GM21529 (cell line): Measurements from ENCODE around the gene EYS.
"Not testable (repeated sequence)": the region's sequence is repeated elsewhere in the genome, so short reads cannot be mapped to it uniquely, and the experiment has no call there.

Experiments
- ATAC-seq: cut with Tn5 transposase; IDR thresholded peaks from one replicate; pipeline ENCODE4 v1.9.1; 2021; ENCODE audit not compliant: unreplicated experiment

The EYS gene

DNA sequence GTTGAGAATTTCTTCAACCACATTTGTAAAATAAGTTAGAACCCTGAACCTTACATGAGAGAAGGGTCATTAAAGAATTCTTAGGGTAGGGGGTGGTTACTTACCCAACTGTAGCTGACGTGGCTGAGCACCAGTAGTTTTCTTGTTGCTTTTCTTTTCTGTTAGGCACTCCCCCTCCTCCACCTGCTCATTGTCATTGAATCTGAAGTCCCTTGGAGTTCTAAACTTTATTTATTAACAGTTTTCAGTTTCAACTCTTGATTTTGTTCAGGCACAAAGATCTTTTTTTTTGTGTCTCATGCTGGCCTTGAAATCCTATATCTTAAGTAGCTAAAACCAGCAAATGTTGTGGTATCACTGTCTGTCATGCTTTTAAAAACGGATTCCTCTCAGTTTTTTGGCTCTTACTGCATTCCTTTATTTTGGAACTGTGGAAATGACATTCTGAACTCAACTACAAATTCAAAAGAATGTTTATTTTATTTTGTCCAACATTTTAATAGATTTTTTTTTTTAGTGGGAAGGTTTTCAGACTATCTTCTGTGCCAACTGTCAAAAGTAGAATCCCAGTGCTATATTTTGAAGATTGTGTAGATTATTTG lies 1606.2 kb downstream of the EYS start:
- no peak for ATAC-seq

DNA sequence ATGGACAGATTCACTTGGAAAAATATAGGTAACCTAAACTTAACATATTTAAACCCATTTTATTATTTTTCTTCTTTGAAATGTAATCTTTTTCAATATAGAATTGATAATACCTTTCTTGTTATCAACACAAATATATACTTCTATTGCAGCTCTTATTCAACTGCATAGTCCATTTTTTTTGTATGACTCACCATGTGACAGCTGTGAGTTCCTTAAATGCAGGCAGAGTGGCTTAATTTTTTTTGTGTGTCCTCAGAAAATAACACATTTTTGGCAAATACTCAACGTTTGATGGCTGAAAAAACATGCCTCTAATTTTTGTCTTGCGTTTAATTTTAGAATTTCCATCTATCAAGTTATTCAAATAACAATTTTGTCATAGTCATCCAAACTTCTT lies 1616.7 kb downstream of the EYS start:
- no peak for ATAC-seq

DNA sequence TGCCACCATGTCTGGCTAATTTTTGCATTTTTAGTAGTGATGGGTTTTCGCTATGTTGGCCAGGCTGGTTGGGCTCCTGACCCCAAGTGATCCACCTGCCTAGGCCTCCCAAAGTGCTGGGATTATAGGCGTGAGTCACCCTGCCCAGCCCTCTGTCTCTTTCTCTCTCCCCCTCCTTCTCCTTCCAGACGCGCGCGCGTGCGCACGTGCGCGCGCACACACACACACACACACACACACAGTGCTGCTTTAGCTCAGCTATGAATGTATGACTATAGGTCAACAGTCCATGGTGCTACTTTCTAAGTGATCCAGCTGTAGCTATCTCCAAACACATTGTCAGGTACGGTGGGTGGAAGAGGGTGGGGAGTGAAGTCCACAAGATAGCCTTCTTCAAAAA lies 1621.9 kb downstream of the EYS start:
- ATAC-seq: no peak

DNA sequence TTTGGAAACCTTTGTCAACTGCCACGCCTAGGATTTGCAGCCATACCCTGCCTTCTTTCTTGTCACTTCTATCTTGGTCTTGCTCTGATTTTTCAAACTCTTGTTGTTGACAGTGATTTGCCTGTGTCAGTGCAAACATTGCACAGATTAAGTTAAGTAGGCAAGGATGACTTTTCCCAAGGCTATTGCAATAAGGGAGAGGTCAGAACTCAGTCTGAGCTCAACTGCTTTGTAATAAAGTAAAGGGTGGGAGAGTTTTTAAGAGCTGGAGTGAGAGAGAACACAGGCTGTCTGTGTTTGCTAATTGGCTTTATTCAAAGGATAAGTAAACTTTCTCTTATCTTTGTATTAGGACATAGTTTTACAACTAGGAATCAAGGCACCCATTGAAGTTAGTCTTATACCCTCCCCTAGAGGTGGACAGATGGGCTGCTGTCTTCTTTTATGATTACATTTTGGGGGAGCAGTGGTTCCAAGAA lies 1622.8 kb downstream of the EYS start:
- no peak for ATAC-seq

DNA sequence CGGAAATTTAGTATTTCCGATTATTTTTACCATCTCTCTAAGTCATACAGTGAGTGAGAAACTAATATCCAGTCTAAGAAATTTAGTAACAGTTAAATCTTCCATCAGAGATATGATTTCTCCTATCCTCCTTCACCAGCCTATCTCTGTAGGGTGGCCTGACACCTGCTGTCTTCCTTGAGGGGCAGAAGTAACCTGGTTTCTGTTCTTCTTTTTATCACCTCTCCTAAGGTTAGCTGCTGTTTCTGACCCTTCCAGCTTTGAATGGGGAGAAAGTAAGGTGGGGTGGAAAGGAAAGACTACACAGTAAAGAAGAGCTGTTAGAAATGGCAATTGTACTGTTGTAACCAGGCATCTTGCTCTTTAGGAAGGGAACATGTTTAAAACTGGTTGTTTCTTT lies 1623.8 kb downstream of the EYS start:
- no peak for ATAC-seq

DNA sequence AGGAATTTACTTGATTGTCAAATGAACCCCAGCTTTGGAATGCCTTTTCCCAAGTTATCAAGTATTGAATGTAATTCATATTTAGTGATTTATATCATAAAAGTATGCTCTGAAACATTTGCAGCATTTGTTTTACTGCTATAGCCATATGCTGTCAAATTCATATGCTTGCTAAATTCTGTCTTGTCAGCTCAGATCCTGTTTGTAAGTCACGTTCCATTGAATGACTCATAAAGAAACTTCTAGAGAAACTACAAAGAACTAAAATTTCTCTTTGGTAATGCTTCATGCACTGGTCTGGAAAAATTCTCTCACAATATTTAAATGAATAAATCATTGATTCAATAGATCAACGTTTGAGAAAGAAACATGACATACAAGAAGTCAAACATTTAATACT lies 1625.6 kb downstream of the EYS start:
- no peak for ATAC-seq

DNA sequence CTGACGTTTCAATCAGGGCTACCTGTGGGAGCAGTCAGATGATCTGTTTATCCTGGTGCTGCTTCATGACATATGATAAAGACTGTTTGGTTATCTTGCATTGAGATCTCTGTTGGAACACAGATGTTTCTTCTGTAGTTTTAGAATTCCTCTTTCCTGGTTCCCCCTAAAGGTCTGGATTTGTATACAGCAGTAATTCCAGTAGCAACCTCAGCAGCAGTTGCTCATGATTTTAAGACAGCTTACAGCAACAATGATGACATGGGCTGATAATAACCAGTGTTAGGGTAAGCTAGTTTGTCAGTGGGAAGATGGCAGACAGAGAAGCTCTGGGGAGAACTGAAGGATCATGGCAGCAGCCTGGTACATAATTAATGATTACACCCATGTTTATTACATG lies 1632.0 kb downstream of the EYS start:
- no peak for ATAC-seq

DNA sequence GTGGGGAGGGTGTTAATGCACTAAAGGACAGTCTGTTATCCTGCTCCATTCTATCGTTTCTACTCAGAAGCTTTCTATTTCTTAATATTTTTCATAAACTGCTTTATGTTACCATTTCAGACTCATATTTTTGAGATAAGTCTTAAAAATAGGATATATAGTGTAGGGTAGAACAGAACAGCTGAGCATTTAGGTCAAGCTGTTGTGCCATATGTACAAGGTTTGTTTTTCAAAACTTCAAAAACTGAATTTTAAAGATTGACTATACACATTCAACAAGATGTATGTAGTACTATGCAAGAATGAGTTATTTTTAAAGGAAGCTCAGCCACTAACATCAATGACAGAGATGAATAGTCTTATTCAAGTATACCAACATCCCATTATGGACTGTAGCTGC lies 1634.3 kb downstream of the EYS start:
- ATAC-seq: no peak

DNA sequence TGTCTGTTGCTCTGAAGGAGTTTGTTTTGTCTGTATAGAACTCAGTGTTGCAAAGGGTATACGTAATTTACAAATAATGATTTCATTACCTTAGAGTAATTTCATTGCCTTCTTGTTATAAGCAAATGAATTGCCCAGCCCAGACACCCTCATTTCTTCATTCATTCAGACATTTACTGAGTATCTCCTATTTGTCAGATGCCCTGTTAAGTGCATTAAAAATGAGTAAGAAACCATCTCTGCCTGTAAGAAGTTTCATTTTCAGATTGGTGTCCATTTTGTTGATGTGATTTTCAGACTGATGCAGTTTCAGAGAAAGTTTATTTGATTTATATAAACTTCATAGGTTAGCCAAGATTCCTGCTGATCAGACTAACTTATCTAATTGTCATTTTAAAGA lies 1642.1 kb downstream of the EYS start:
- no peak for ATAC-seq

DNA sequence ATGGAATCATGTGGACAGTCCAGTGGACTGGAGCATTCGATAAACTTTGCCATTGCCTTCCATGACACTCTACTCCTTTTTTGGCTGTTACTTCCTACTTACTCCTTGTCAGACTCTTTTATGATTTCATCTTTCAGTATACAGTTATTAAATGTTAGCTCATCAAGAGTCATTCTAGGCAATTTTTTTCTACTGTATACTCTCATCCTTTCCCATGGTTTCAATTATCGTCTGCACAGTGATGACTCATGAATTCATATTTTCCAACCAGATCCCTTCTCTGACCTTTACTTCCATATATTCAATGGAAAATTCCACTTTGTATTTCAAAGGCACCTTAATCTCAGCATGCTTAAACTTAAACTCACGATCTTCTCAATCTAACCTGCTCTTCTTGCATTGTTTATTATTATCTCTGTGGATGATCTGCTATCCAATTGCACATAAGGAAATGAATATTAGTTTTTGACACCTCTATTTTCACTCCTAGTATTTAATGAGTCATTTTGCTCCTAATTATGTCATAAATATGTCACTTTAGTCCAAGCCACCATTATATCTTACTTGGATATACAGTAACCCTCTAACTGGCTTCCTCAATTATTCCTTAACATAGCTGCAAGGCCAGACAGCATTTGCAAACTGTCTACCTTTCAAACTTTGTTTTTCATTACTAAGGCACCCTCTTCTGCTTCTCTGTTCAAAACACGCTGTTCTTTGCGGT lies 1643.9 kb downstream of the EYS start:
- no peak for ATAC-seq

DNA sequence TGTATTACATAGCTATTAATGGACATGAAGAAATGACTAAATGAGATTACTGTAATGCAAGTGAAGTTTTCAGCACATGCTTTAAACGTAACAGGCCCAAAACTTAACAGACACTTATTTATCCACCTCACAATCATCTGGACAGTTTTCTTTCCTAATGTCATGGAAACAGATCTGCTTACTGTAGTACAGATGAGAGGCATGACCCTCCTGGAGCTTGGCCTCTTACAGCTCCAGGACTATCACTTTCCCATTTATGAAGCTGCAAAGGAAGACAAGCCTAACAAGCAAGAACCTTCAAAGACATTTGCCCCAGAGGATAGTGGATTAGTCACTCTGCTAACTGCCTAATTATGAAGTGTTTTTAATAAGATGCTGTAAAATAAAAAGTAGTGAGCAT lies 1652.2 kb downstream of the EYS start:
- ATAC-seq: no peak

DNA sequence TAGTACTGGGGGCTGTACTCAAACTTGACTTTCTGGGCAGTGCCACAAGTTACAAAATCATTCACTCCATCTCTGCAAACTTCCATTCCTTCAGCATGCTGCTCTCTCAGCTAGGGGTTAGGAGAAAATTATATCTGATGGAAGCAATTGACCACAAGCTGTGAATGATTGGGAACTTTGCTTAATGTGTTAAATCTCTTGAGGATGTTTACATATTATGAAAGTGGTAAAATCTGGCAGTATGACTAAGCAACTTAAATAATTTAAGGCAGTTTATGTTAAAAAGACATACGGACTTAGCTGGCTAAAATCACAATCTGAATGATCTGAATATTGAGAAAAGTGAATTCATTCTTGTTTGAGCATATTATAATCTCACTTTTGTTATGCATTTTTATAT lies 1656.4 kb downstream of the EYS start:
- ATAC-seq: no peak

DNA sequence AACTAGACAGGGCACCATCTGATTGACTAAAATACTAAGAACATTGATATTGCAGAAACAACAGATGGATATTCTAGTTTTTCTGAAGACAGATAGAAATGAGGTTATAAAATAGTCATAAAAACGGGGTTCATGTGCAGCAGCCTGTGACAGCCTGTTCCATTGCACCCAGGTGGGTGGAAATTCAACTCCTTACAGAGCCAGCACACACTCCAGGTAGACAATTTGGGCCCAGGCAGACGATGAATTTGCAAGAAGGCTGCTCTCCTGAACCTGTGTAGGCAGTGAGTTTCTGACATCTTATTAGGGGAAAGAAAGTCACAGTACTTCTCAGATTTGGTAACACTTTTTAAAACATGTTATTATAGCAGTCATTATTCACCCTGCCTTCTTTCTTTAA lies 1657.3 kb downstream of the EYS start:
- ATAC-seq: no peak

DNA sequence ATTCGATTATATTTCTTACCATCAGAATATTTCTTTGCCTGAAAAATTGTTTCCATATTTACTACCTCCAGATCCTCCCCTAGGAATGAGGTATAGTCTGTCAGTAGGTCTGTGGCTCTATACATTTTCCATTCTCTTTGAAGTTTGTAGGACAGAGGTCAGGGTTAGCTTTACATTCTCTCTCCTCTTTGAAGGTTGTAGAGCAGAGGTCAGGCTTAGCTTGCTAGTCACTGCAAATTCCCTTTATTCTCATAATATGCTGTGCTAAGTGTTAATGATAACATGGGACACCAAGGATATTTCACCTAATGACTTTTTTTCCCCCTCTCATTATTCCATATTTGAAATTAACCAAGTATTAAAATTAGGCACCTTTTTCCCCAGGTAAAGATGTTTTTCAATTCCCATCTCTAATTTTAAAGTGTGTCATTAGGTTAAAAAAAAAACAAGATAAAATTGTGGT lies 1660.2 kb downstream of the EYS start:
- ATAC-seq: no peak

DNA sequence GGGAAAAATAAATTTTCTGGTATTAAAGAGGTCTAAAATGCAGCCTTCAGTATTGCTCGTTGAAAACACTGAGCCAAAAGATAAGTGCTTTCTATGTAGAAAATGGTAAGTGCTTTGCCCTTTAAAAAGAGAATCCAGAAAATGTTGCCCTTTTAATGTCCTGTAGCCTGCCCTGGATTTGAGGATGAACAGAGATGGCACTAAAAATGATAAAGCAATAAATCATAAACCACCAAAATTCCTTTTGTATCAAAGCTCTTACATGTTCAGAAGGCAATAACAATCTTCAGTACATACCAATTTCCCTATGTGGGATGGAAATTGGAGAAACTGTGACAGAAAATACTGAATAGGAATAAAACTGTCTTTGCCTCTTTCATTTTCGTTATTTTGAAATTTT lies 1665.7 kb downstream of the EYS start:
- ATAC-seq: no peak

DNA sequence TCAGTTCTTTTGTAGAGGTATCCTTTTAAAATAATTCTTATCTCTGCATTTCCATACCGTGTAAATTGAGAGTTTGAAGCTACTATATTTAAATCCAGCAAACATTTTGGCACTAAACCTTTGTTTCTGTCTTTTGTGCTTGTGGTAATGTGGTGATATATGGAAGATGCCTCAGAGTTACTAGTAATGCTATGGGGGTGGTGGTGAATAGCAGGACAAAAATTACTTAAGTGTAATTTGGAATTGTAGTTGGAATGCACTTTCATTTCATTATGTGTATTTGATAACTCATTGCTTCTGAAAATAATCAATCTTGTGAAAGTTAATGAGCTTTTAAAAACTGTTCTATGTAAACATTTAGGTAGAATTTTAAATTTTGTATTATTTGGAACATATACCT lies 1666.9 kb downstream of the EYS start:
- ATAC-seq: no peak

DNA sequence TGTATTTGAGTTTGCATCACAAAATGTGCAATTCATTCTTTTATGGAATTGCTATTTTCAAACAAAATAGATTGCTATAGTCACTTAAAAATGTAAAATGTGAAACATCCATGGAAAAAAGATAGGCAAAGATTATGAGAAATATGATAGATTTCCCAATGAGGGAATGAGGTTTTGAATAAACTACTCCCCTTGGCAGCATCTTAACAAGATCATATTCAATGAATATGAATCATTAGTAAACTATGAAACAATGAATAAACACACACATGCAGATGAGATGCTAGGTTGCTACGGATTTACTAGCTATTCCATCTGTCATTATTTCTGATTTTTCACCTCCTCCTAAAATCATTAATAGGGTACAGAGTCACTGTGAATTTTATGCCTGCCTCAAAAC lies 1669.6 kb downstream of the EYS start:
- ATAC-seq: no peak

DNA sequence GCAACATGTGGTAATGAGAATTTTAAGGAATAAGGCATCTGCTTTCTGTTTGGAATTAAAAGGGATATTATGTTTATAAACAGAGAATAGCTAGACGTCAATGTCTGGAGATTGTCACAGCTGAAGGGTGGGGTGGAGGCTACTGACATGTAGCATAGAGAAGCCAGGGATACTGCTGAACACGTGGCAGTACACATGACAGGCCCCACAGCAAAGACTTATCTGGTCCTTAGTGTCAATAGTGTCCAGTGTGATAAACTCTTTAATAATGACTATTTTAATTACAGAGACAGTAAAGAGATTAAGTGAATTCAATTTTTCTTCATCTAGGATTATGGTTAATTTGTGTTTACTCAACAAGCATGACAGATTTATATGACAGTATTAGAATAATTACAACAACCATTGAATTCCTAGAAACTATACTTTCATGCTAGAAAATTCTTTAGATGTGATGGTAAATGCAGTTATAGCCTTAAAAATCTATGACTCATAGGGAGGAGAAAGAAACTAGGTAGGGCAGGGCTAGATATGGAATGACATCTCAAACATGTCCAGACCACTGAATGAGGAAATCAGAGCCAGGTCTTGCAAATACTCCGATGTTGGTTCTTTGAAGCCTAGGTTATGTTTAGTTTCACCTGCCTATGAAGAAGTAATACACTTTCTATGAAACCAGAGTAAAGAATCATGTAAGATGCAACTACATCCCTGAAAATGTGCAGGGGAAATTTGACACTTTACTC lies 1671.9 kb downstream of the EYS start:
- ATAC-seq: no peak

DNA sequence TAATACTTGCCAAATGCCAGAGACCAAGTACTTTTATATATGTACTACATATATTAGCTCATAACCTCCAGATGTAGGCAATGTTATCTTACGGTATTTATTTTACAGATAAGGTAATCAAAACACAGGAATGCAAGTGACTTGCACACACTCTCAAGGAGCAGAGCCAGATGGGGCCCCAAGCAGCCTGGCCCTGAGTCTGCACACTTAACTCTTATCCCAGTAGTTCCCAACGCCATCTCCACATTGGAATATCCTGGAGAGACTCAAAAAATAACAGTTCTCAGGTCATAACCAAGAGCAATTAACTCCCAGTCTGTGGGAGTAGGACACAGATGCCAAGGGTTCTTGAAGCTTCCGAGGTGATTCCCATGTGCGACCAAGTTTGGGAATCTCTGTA lies 1672.7 kb downstream of the EYS start:
- ATAC-seq: no peak

DNA sequence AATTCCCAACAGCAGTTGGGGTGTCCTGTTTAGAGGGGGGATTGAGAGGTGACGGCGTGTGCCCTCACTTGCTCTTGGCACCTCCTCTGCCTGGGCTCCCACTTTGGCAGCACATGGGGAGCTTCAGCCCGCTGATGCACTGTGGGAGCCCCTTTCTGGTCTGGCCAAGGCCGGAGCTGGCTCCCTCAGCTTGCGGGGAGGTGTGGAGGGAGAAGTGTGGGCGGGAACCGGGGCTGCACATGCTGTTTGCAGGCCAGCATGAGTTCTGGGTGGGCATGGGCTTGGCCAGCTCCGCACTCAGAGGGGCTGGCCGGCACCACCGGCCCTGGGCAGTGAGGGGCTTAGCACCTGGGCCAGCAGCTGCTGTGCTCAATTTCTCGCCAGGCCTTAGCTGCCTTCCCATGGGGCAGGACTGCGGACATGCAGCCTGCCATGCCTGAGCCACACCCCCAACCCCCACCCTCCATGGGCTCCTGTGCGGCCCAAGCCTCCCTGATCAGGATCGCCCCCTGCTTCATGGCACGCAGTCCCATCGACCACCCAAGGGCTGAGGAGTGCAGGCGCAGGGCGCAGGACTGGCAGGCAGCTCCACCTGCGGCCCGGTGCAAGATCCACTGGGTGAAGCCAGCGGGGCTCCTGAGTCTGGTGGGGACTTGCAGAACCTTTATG lies 1675.9 kb downstream of the EYS start:
- not testable (repeated sequence) for ATAC-seq

DNA sequence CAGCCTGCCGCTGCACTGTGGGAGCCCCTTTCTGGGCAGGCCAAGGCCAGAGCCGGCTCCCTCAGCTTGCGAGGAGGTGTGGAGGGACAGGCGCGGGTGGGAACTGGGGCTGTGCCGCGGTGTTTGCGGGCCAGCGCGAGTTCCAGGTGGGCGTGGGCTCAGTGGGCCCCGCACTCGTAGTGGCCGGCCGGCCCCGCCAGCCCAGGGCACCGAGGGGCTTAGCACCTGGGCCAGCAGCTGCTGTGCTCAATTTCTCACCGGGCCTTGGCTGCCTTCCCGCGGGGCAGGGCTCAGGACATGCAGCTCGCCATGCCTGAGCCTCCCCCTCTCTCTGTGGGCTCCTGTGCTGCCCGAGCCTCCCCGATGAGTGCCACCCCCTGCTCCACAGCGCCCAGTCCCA lies 1683.3 kb downstream of the EYS start:
- ATAC-seq: no peak

DNA sequence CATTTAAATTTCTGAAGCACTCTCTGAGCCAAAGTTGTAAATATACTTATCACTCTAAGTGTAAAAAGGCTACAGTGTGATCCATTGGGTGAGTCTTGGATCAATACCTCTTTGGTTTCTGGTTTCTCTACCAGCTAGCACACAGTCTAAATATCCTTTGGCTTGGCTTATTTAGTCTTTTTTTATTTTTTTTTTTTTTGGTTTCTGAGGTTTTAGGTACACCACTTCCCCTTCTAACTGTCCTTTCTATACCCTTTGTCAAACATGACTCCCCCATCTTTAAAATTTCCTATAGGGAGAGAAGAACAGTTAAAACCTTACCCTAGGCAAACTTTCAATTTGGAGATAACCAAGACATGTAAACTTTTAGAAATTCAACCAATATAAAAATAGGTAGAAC lies 1692.4 kb downstream of the EYS start:
- no peak for ATAC-seq
